ENCODE data around the gene KIF3A. TPM values are rescaled to one million over a fixed set of nuclear protein-coding genes. Genes with fewer than 3 reads are reported as not detected.

The KIF3A gene
- total RNA-seq, 1 experiment from 2014 or later: 13.2 TPM

DNA sequence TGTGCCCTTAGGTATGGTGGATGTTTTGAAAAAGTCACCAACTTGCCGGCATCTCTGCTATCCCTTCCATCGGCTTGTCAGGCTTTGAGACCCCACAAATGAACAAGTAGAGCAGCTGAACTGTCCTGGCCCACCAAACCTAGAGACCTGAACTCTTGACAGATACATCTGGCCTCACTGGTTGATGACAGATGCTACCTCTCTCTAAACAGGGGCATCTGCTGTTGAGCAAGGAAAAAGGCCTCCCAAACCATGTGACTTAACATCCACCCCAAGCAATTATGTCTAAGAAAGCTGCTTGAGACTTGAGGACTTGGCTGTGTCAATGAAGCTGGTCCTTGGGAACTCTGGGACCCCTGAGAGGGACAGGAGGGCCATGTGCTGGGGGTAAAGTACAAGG lies 12.2 kb upstream of the KIF3A start:
- no CpG with 5 or more reads among the region's 2 CpGs for WGBS (ENCODE audit: extremely low coverage, insufficient read length, low lambda C conversion rate)
- Mint-ChIP-seq H3K27me3 (ENCODE audit: low read depth) (peaks cover 65% of the 10 kb centered on the region), H3K9me3 (peaks cover 0 to 3% of the 10 kb centered on the region in 2 experiments; a peak in 1 of 5 replicates), H3K4me1 (peaks cover 9 to 17% of the 10 kb centered on the region in 2 experiments), H3K36me3 (ENCODE audit: insufficient read depth in 1 of 3, low read depth in 3 of 3) (no peaks in the 10 kb centered on the region; a peak in 1 of 7 replicates), H3K4me3 (no peak overlapping the region; a peak in 1 of 5 replicates), H3K27ac (no peak overlapping the region)
- Histone ChIP-seq H3K23ac (ENCODE audit: insufficient read length, low read depth, low read length) (no peak overlapping the region), H4K20me1 (ENCODE audit: control insufficient read depth, insufficient read depth, insufficient read length) (no peaks in the 10 kb centered on the region), H3K9ac (ENCODE audit: extremely low read depth, insufficient read length, low read length) (no peak overlapping the region), H3K4me2 (ENCODE audit: insufficient read depth, insufficient read length, low read length) (no peak overlapping the region), H3K23me2 (ENCODE audit: insufficient read length, low read depth, low read length, poor library complexity, severe bottlenecking) (peaks cover 6% of the 10 kb centered on the region), H3T11ph (ENCODE audit: low read length) (no peak overlapping the region), H4K5ac (ENCODE audit: insufficient read length, low read depth, low read length) (no peak overlapping the region), H3K79me2 (ENCODE audit: insufficient read depth, low read length) (no peaks in the 10 kb centered on the region), H3K27me3 (ENCODE audit: insufficient read depth, low read length) (peaks cover 16% of the 10 kb centered on the region; the same call in 1 of the 2 replicates), H3K14ac (ENCODE audit: insufficient read depth, low read length) (no peak overlapping the region), H4K8ac (replicated peaks; ENCODE audit: insufficient read length, low read depth, low read length) (no peak overlapping the region), H2BK5ac (ENCODE audit: insufficient read length, low read length) (no peak overlapping the region), H3K79me1 (ENCODE audit: insufficient read depth, low read depth, low read length, poor library complexity, severe bottlenecking) (no peaks in the 10 kb centered on the region), H2BK120ac (ENCODE audit: low read depth, low read length, poor library complexity, severe bottlenecking) (no peak overlapping the region), H2BK15ac (ENCODE audit: low read depth, low read length) (no peak overlapping the region), H2AK5ac (ENCODE audit: insufficient read length, low read length) (no peak overlapping the region), H3K9me3 (ENCODE audit: control insufficient read depth, low read depth, low read length) (no peaks in the 10 kb centered on the region), H4K91ac (ENCODE audit: insufficient read length, low read depth, low read length) (no peak overlapping the region), H3K27ac (ENCODE audit: insufficient read length, low read depth, low read length) (no peak overlapping the region), H2BK20ac (ENCODE audit: low read depth, low read length, poor library complexity, severe bottlenecking) (no peak overlapping the region), H3K4ac (ENCODE audit: low read depth, low read length) (no peak overlapping the region), H2AFZ (ENCODE audit: low read length) (no peak overlapping the region), H3K18ac (ENCODE audit: insufficient read length, low read depth, low read length) (no peak overlapping the region), H3K56ac (ENCODE audit: insufficient read length, low read depth, low read length) (no peak overlapping the region), H3K4me1 (ENCODE audit: insufficient read depth, low read length) (no peaks in the 10 kb centered on the region), H2BK12ac (ENCODE audit: insufficient read length, low read depth, low read length) (no peak overlapping the region)
- TF ChIP-seq, protein P1, sequence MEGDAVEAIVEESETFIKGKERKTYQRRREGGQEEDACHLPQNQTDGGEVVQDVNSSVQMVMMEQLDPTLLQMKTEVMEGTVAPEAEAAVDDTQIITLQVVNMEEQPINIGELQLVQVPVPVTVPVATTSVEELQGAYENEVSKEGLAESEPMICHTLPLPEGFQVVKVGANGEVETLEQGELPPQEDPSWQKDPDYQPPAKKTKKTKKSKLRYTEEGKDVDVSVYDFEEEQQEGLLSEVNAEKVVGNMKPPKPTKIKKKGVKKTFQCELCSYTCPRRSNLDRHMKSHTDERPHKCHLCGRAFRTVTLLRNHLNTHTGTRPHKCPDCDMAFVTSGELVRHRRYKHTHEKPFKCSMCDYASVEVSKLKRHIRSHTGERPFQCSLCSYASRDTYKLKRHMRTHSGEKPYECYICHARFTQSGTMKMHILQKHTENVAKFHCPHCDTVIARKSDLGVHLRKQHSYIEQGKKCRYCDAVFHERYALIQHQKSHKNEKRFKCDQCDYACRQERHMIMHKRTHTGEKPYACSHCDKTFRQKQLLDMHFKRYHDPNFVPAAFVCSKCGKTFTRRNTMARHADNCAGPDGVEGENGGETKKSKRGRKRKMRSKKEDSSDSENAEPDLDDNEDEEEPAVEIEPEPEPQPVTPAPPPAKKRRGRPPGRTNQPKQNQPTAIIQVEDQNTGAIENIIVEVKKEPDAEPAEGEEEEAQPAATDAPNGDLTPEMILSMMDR (conservative IDR thresholded peaks at IDR 0.05): no peak
- no peak for DNase-seq
